Uterus (tissue), 2 donors: Measurements from ENCODE around the gene INHA.

Experiments used
- POLR2A ChIP-seq, 2 donors: fragments of 450-650 bp; IDR thresholded peaks; one replicate each; pipeline ENCODE4 v1.6.1; 2016; ENCODE audit warnings: antibody characterized with exemption in 2 of 2, mild to moderate bottlenecking in 1 of 2, moderate library complexity in 1 of 2
- TF ChIP-seq, protein P1 (sequence below), 4 experiments: fragments of 200-600 bp in 2 of 4; fragments of 450-650 bp in 2 of 4; sonication (generic) in 2 of 4; IDR thresholded peaks; one replicate each; pipeline ENCODE4 v1.5.1; 2016 to 2019; ENCODE audit warnings: antibody characterized with exemption in 4 of 4, mild to moderate bottlenecking in 2 of 4, moderate library complexity in 1 of 4

DNA sequence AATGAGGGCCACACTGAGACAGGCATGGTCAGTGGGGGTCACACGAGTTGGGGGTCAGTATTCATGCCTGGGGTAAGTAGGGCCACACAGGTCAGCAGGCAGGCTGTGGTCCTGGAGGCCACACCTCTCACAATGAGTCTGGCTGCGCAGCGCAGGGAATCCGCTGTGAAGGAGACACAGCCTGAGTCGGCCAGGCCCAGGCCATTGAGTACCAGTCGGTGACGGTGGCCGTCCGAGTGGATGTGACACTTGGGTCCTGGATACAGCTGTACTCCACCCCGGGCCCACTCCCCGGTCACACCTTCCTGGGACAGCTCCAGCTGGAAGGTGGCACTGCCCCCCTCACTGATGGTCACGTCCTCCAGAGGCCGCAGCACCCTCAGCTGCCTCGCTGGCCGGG, 17.8 kb upstream of the INHA start:
- TF ChIP-seq, protein P1, sequence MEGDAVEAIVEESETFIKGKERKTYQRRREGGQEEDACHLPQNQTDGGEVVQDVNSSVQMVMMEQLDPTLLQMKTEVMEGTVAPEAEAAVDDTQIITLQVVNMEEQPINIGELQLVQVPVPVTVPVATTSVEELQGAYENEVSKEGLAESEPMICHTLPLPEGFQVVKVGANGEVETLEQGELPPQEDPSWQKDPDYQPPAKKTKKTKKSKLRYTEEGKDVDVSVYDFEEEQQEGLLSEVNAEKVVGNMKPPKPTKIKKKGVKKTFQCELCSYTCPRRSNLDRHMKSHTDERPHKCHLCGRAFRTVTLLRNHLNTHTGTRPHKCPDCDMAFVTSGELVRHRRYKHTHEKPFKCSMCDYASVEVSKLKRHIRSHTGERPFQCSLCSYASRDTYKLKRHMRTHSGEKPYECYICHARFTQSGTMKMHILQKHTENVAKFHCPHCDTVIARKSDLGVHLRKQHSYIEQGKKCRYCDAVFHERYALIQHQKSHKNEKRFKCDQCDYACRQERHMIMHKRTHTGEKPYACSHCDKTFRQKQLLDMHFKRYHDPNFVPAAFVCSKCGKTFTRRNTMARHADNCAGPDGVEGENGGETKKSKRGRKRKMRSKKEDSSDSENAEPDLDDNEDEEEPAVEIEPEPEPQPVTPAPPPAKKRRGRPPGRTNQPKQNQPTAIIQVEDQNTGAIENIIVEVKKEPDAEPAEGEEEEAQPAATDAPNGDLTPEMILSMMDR (IDR thresholded peaks at IDR 0.05): no peak
- no peak for TF ChIP-seq POLR2A (IDR thresholded peaks at IDR 0.05)
